GM21423 (cell line): ENCODE data around the gene ARNT2.

Experiments used
- ATAC-seq: cut with Tn5 transposase; IDR thresholded peaks from one replicate; pipeline ENCODE4 v1.9.1; 2021; ENCODE audit warnings: mild to moderate bottlenecking, moderate library complexity; ENCODE audit not compliant: unreplicated experiment

ARNT2 gene

GRCh38 chr15:80489030-80489594, 84.9 kb downstream of the ARNT2 start:
- ATAC-seq = no peak

- no peak for ATAC-seq
Measured at GRCh38 chr15:80490431-80490990, 86.3 kb downstream of the ARNT2 start.

GRCh38 chr15:80491163-80491847, 87.1 kb downstream of the ARNT2 start:
- no peak for ATAC-seq

- ATAC-seq = no peak
Measured at GRCh38 chr15:80492409-80492808, 88.2 kb downstream of the ARNT2 start.

- ATAC-seq = no peak
Measured at GRCh38 chr15:80492874-80493273, 88.7 kb downstream of the ARNT2 start.

- ATAC-seq = no peak
Measured at GRCh38 chr15:80494351-80494751, 90.2 kb downstream of the ARNT2 start.

GRCh38 chr15:80494756-80495155, 90.6 kb downstream of the ARNT2 start:
- no peak for ATAC-seq

GRCh38 chr15:80495401-80495942, 91.3 kb downstream of the ARNT2 start:
- no peak for ATAC-seq

GRCh38 chr15:80496096-80496495, 91.9 kb downstream of the ARNT2 start:
- ATAC-seq = no peak

- no peak for ATAC-seq
Measured at GRCh38 chr15:80497221-80497620, 93.0 kb downstream of the ARNT2 start.

GRCh38 chr15:80498652-80499051, 94.5 kb downstream of the ARNT2 start:
- no peak for ATAC-seq

- ATAC-seq = no peak
Measured at GRCh38 chr15:80500021-80500420, 95.8 kb downstream of the ARNT2 start.

GRCh38 chr15:80501476-80501875, 97.3 kb downstream of the ARNT2 start:
- ATAC-seq = no peak

- no peak for ATAC-seq
Measured at GRCh38 chr15:80502782-80503181, 98.6 kb downstream of the ARNT2 start.

GRCh38 chr15:80503319-80503952, 99.3 kb downstream of the ARNT2 start:
- no peak for ATAC-seq

GRCh38 chr15:80504931-80505330, 100.7 kb downstream of the ARNT2 start:
- ATAC-seq = no peak

- ATAC-seq = no peak
Measured at GRCh38 chr15:80506286-80506893, 102.2 kb downstream of the ARNT2 start.

- no peak for ATAC-seq
Measured at GRCh38 chr15:80507131-80507530, 102.9 kb downstream of the ARNT2 start.

GRCh38 chr15:80507638-80508316, 103.6 kb downstream of the ARNT2 start:
- no peak for ATAC-seq

- no peak for ATAC-seq
Measured at GRCh38 chr15:80508783-80509182, 104.6 kb downstream of the ARNT2 start.

GRCh38 chr15:80509800-80510199, 105.6 kb downstream of the ARNT2 start:
- no peak for ATAC-seq
